M059J (cell line): ENCODE data around the gene RUSC2. TPM values are rescaled to one million over a fixed set of nuclear protein-coding genes. Genes with fewer than 3 reads are reported as not detected.
"Not testable (repeated sequence)": the region's sequence is repeated elsewhere in the genome, so short reads cannot be mapped to it uniquely, and the experiment has no call there.

Experiments
- DNase-seq: peaks from one replicate; pipeline ENCODE4 v3.0.0-alpha.2; 2012; ENCODE audit warnings: low read depth
- total RNA-seq: library from RNA; depleted of rRNA; stranded (reverse); fragments of >200 nt; shearing (Covaris generic); gene quantifications from 2 replicates; pipeline ENCODE4 v1.2.3, GENCODE V29; 2014; rRNA removed

RUSC2 gene
- total RNA-seq, 1 experiment from 2014 or later, result 24.3 TPM

GRCh38 chr9:35522700-35523099, 32.8 kb downstream of the RUSC2 start:
- DNase-seq, result no peak

- DNase-seq, result peak; percentile 36
Measured at GRCh38 chr9:35523556-35523955, 33.6 kb downstream of the RUSC2 start.

GRCh38 chr9:35526087-35526801, 36.3 kb downstream of the RUSC2 start:
- DNase-seq, result peak; percentile 64

GRCh38 chr9:35529161-35529823, 39.4 kb downstream of the RUSC2 start:
- no peak for DNase-seq

GRCh38 chr9:35533398-35533797, 43.5 kb downstream of the RUSC2 start:
- DNase-seq, result no peak

GRCh38 chr9:35534921-35535320, 45.0 kb downstream of the RUSC2 start:
- DNase-seq, result not testable (repeated sequence)

- no peak for DNase-seq
Measured at GRCh38 chr9:35537913-35538312, 48.0 kb downstream of the RUSC2 start.

GRCh38 chr9:35538361-35539234, 48.7 kb downstream of the RUSC2 start:
- peak; percentile 35 for DNase-seq

Other genes starting within 250 kb of the RUSC2 start
- gene TESK1, start 115.2 kb downstream of the RUSC2 start, total RNA-seq, result 7.1 and 11.0 TPM in 2 replicates
- 0.05 and 4.1 TPM in 2 replicates for gene CD72, start 128.3 kb downstream of the RUSC2 start, total RNA-seq
- gene SIT1, start 160.8 kb downstream of the RUSC2 start, total RNA-seq, result not detected in 2 replicates
- gene RMRP, start 167.9 kb downstream of the RUSC2 start, total RNA-seq, result 4,274 and 18,093 TPM in 2 replicates
- gene CCDC107, start 168.2 kb downstream of the RUSC2 start, total RNA-seq, result 4.5 and 7.3 TPM in 2 replicates
- gene ARHGEF39, start 175.1 kb downstream of the RUSC2 start, total RNA-seq, result 3.0 and 5.7 TPM in 2 replicates
- 38.2 and 67.0 TPM in 2 replicates for gene CA9, start 183.8 kb downstream of the RUSC2 start, total RNA-seq
- 7.0 and 12.1 TPM in 2 replicates for gene TPM2, start 199.8 kb downstream of the RUSC2 start, total RNA-seq
- gene TLN1, start 242.1 kb downstream of the RUSC2 start, total RNA-seq, result 110 and 215 TPM in 2 replicates
- gene CREB3, start 242.6 kb downstream of the RUSC2 start, total RNA-seq, result 133 and 168 TPM in 2 replicates